WTC11 (cell line): ENCODE results near the gene BABAM2.

ENCODE experiments used
- CTCF ChIP-seq: fragments of 200-600 bp; IDR thresholded peaks from 2 replicates; pipeline ENCODE4 v1.8.0; 2022; ENCODE audit warnings: antibody characterized with exemption
- ESRRA ChIP-seq: sonication (generic); formaldehyde crosslinking; IDR thresholded peaks from 2 replicates; pipeline ENCODE4 v1.8.1; 2022; ENCODE audit warnings: mild to moderate bottlenecking, missing genetic modification reagents, borderline replicate concordance
- FOXK1 ChIP-seq: sonication (generic); formaldehyde crosslinking; IDR thresholded peaks from 2 replicates; pipeline ENCODE4 v1.8.0; 2022; ENCODE audit warnings: mild to moderate bottlenecking, moderate library complexity, missing genetic modification reagents
- TEAD1 ChIP-seq: sonication (generic); formaldehyde crosslinking; IDR thresholded peaks from 2 replicates; pipeline ENCODE4 v1.8.0; 2022; ENCODE audit warnings: mild to moderate bottlenecking, missing genetic modification reagents
- TF ChIP-seq, protein P1 (sequence below): sonication (generic); formaldehyde crosslinking; IDR thresholded peaks from 2 replicates; pipeline ENCODE4 v1.8.1; 2023; ENCODE audit warnings: mild to moderate bottlenecking, missing genetic modification reagents, borderline replicate concordance

DNA sequence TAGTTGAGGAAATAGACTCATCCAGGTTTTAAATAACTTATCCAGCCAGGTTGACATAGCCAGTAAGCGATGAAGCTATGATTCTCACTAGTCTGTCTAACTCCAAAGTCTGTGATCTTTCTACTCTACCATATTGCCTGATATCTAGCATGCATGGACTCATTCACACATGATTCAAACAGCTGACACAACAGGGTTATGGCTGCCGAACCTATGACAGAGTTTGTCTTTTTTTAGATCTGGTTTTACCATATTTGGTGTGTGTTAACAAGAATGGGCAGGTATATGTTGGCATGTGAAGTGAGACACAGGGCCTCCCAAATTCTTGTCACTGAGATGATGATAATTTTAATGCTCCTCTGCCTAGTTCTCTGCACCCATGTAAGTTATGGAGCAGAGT lies 210.6 kb downstream of the BABAM2 start:
- TF ChIP-seq CTCF (no peak), FOXK1 (no peak), ESRRA (no peak), TEAD1 (CRISPR knock-in tag) (no peak)
- TF ChIP-seq, protein P1, sequence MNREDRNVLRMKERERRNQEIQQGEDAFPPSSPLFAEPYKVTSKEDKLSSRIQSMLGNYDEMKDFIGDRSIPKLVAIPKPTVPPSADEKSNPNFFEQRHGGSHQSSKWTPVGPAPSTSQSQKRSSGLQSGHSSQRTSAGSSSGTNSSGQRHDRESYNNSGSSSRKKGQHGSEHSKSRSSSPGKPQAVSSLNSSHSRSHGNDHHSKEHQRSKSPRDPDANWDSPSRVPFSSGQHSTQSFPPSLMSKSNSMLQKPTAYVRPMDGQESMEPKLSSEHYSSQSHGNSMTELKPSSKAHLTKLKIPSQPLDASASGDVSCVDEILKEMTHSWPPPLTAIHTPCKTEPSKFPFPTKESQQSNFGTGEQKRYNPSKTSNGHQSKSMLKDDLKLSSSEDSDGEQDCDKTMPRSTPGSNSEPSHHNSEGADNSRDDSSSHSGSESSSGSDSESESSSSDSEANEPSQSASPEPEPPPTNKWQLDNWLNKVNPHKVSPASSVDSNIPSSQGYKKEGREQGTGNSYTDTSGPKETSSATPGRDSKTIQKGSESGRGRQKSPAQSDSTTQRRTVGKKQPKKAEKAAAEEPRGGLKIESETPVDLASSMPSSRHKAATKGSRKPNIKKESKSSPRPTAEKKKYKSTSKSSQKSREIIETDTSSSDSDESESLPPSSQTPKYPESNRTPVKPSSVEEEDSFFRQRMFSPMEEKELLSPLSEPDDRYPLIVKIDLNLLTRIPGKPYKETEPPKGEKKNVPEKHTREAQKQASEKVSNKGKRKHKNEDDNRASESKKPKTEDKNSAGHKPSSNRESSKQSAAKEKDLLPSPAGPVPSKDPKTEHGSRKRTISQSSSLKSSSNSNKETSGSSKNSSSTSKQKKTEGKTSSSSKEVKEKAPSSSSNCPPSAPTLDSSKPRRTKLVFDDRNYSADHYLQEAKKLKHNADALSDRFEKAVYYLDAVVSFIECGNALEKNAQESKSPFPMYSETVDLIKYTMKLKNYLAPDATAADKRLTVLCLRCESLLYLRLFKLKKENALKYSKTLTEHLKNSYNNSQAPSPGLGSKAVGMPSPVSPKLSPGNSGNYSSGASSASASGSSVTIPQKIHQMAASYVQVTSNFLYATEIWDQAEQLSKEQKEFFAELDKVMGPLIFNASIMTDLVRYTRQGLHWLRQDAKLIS (CRISPR knock-in tag), result no peak
